ENCODE results near the gene MCHR2.

MCHR2 gene

GRCh38 chr6:99879431-99879830 lies 114.6 kb downstream of the MCHR2 start:
- no peak for TF ChIP-seq ZFX (IDR thresholded peaks at IDR 0.05; ENCODE audit: borderline replicate concordance)
- no peak for TF ChIP-seq CTCF (IDR thresholded peaks at IDR 0.05)
- H3K27ac ChIP-seq: no peak overlapping the region

GRCh38 chr6:99875068-99875467 lies 119.0 kb downstream of the MCHR2 start:
- no peak overlapping the region for H3K27ac ChIP-seq
- no peak for TF ChIP-seq CTCF (IDR thresholded peaks at IDR 0.05)
- TF ChIP-seq ZFX (IDR thresholded peaks at IDR 0.05; ENCODE audit: borderline replicate concordance): no peak

- no peak overlapping the region for H3K27ac ChIP-seq
- no peak for TF ChIP-seq ZFX (IDR thresholded peaks at IDR 0.05; ENCODE audit: borderline replicate concordance)
- TF ChIP-seq CTCF (IDR thresholded peaks at IDR 0.05): no peak
These were observed 120.9 kb downstream of the MCHR2 start for GRCh38 chr6:99873084-99873483.

GRCh38 chr6:99871641-99872040 lies 122.4 kb downstream of the MCHR2 start:
- TF ChIP-seq ZFX (IDR thresholded peaks at IDR 0.05; ENCODE audit: borderline replicate concordance) (no peak), CTCF (IDR thresholded peaks at IDR 0.05) (no peak)
- H3K27ac ChIP-seq: no peak overlapping the region
